Stimulated activated CD8-positive, alpha-beta memory T cell treated with anti-CD3 and anti-CD28 coated beads, Interleukin-4, amount 100 ng/mL, for 1 hour (primary cell): ENCODE data around the gene RPS6KA3.
"Not testable (repeated sequence)": the region's sequence is repeated elsewhere in the genome, so short reads cannot be mapped to it uniquely, and the experiment has no call there.

ENCODE experiments used
- DNase-seq, 2 donors: peaks; one replicate each; pipeline ENCODE4 v3.0.0-alpha.2; 2020; ENCODE audit warnings: low read depth in 2 of 2, low spot score in 1 of 2

Gene RPS6KA3

DNA sequence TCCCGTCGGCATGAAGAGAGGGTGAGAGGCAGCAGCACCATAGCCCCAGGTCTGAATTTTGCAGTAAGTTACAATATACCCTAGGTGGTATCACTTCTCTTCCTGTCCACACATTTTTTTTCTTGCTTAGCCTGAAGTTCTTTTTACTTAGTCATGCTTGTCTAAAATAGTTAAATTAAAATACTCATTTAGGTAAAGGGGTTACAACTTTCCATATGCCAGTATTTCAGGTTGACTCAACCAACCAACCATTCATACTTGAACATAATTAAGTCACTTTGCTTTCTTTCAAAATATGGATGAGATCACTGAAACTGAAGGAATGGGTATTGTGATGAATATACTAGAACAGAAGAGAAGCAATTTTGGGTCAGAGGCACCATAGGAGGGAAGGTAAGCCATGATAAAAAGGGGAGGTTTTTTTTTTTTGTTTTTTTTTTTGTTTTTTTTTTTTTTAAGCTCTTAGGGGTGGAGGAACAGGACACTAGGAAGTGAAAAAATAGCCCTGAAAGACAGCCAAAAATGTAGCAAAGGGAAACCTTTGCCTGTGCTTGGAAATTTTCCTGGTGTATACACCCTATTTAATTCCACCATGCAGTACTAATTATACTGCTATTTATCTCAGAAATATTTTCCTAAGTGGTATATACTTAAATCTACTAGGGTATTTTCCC lies 41.8 kb downstream of the RPS6KA3 start:
- DNase-seq: no peak

DNA sequence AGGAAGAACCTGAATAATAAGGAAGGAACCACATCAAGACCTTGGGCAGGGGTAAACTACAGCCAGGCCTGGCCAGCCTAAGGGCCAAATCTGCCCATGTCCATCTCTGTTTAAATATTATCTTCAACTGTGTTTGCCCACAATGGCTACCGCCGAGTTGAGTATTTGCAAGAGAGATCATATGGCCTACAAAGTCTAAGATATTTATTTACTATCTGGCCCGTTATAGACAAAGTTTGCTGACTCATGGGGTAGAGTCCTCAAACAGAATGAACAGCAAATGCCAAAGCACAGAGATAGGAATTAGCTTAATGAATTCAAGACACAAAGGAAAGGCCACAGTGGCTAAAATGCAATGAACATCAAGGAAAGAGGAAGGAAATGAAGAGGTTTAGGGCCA lies 44.8 kb downstream of the RPS6KA3 start:
- no peak for DNase-seq

DNA sequence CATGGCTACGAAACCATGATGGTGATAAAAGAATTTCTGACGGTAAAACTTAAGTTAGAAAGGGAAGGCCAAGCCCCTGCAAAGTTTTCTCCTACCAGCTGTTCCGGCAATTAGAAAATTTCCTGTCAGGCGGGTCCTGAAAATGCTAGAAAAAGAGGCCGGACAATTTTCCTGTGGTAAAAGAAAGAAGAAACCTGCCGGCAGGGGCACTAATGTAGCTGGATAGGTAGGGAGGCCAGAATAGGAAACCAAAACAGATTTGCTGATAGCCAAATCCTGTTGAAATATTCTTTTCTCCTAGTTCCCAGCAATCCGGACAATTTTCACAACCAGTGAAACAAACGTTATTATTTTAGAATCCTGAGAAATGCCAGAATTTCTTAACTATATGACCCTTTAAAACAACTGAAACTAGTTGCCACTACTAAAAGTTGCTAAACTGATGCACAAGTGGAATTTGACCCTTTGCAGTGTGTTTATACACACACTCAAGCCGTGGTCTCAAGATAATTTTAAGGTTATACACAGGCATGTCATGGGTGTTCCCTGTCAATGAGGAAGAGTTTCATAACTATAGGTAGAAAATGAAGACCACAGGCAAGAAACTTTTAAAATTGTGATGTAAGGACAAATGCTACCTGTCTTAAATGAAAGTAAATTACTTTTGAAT lies 47.7 kb downstream of the RPS6KA3 start:
- DNase-seq: no peak

DNA sequence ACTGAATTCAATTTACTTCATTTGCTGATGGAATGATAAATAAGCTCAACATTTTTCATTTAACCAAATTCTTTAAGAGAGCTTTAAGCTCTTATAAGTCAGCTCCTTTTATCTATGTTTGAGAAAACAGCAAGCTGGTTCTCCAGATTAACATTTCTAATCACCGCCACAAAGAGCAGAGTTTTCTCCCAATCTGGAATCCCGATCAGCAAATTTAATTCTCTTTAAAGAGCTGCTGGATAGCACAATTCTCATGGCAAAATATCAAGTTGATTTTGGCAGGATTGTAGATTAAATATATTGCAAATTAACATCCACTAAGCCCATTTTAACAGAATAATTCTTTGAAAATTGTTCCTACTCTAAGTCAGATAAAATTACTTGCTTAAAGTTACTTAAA lies 48.8 kb downstream of the RPS6KA3 start:
- DNase-seq: no peak

DNA sequence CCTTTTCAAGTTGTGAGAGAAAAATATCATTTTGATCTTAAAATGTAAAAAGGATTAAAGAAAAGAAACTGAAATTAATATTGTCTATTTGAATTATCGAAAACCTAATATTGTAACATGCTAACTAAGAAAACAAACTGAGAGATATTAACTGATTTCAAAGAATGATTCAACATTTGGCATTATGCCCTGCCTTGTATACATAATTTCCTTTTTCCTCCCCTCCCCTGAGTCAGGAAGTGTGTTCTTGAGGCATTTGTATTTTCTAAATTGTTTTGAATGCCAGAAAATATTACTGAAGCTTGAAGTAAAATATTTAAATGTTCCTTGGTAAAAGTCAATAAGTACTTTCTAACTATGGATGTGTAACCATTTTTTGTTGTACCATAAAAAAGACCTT lies 49.4 kb downstream of the RPS6KA3 start:
- DNase-seq: no peak

DNA sequence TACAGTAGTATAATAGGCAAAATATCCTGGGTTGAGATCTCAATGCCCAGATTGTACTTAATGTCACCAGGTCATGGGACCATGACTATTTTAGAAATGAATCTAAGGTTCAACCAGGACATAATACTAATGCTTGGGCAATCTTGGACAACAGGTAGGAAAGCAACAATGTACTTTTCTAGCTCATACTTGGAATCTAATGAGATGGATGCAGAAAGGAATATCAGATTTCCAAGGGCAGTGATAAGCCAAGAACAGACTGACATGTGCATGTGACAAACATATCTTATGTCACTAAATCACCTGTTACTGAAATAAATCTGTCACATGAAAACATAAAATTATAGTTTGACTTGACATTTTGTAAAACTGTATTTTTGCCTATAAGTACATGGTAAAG lies 51.1 kb downstream of the RPS6KA3 start:
- DNase-seq: no peak

GRCh38 chrX:20212486-20213089 lies 54.1 kb downstream of the RPS6KA3 start:
- no peak for DNase-seq

- DNase-seq: no peak
Observed at GRCh38 chrX:20211261-20211786, 55.4 kb downstream of the RPS6KA3 start.

- DNase-seq: no peak
Observed at GRCh38 chrX:20205927-20206708, 60.6 kb downstream of the RPS6KA3 start.

GRCh38 chrX:20204351-20204750 lies 62.4 kb downstream of the RPS6KA3 start:
- no peak for DNase-seq

GRCh38 chrX:20197641-20198210 lies 69.0 kb downstream of the RPS6KA3 start:
- DNase-seq: no peak

- no peak for DNase-seq
Observed at GRCh38 chrX:20189171-20189570, 77.5 kb downstream of the RPS6KA3 start.

GRCh38 chrX:20181598-20182329 lies 84.9 kb downstream of the RPS6KA3 start:
- no peak for DNase-seq

DNA sequence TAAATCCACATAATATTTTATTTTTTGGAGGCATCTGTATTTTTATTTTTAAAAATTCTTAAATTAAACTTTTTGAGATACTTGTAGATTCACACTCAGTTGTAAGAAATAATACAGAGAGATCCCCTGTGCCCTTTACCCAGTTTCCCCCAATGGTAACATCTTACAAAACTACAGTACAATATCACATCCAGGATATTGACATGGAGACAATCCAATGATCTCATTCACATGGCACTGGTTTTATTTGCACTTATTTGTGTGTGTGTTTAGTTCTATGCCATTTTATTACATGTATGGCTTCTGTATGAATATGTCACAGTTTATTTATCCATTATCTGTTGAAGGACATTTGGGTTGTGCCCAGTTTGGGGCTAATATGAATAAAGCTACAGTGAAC lies 89.6 kb downstream of the RPS6KA3 start:
- DNase-seq: no peak

DNA sequence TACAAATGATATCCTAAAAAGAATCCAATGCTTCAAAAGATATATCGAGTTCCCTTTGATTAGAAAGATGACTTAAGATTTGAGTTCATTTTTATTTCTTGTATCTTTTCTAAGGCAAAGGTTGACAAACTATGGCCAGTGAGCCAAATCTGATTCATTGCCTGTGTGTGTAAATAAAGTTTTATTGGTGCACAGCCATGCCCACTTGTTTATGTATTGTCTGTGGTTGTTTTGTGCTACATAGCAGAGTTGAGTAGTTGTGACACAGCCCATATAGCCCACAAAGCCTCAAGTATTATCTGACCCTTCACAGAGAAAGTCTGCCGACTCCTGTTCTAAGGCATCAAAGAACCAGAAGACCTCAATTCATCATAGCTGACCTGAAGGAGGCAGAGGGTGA lies 92.9 kb downstream of the RPS6KA3 start:
- DNase-seq: no peak

- DNase-seq: no peak
Observed at GRCh38 chrX:20173313-20173712, 93.4 kb downstream of the RPS6KA3 start.

GRCh38 chrX:20171887-20172286 lies 94.8 kb downstream of the RPS6KA3 start:
- DNase-seq: no peak

DNA sequence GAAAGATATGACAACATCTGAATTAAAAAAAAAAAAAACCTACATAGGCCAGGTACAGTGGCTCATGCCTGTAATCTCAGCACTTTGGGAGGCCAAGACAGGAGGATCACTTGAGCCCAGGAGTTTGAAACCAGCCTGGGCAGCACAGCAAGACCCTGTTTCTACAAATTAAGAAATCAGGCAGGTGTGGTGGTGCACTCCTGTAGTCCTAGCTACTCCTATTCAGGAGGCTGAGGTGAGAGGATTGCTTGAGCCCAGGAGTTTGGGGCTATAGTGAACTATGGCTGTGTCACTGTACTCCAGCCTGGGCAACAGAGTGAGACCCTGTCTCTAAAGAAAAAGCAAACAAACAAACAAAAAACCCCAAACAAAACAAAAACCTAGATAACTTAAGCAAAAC lies 104.2 kb downstream of the RPS6KA3 start:
- not testable (repeated sequence) for DNase-seq

GRCh38 chrX:20159797-20160385 lies 106.8 kb downstream of the RPS6KA3 start:
- DNase-seq: no peak

GRCh38 chrX:20151689-20152088 lies 115.0 kb downstream of the RPS6KA3 start:
- DNase-seq: no peak
